ENCODE measurements around the gene EHMT2. TPM values are rescaled to one million over a fixed set of nuclear protein-coding genes. Genes with fewer than 3 reads are reported as not detected.

EHMT2 gene
- total RNA-seq, 3 donors from 2014 or later (not counting 1 experiment from before 2014, with no cell fraction given): 49.3 to 56.6 (median 55.8) TPM

DNA sequence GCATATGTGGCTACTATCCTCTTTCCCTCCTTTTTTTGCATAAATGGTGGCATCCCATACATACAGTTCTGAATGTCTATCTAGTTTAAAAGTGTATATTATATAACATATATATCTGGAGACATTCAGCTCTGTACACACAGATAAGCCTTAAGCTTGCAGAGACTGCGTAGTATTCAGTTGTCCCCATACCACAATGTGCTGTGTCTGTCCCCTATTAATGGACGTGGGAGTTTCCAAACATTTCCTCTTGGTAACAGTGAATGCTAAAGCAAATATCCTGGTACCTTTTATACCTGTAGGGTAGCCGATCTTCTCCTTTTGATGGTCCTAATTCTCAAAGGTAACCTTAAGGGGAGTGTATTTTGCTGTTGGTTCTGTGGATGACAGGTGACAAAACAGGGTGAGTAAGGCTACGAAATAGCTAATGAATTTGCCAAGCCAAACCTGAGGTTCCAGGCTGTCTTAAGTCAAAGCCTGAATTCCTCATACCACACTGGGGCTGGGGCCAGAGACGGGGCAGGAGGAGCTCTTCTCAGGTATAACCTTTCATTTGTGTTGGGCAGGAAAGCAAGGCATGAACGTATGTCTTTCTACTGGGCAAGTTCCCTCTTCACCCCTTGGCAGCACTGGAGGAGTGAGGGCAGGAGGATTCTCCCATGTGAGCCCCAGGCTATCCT lies 22.3 kb upstream of the EHMT2 start:
- intact Hi-C loops (cut with micrococcal nuclease): no loop called here
- H3K9me3 Mint-ChIP-seq: no peaks in the 10 kb centered on the region

DNA sequence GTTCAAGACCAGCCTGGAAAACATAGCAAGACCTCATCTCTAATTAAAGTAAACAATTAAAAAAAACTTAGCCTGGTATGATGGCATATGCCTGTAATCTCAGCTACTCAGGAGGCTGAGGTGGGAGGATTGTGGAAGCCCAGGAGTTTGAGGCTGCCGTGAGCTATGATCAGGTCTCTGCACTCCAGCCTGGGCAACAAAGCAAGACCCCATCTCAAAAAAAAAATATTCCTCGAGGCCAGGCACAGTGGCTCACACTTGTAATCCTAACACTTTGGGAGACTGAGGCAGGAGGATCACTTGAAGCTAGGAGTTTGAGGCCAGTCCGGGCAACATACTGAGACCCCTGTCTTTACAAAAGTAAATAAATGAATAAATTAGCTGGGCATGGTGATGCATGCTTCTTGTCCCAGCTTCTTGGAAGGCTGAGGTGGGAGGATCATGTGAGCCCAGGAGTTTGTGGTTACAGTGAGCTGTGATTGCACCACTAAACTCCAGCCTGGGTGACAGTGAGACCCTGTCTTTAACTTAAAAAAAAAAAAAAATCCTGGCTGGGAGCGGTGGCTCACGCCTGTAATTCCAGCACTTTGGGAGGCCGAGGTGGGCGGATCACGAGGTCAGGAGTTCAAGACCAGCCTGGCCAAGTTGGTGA lies 20.7 kb upstream of the EHMT2 start:
- TF ChIP-seq, protein P1, sequence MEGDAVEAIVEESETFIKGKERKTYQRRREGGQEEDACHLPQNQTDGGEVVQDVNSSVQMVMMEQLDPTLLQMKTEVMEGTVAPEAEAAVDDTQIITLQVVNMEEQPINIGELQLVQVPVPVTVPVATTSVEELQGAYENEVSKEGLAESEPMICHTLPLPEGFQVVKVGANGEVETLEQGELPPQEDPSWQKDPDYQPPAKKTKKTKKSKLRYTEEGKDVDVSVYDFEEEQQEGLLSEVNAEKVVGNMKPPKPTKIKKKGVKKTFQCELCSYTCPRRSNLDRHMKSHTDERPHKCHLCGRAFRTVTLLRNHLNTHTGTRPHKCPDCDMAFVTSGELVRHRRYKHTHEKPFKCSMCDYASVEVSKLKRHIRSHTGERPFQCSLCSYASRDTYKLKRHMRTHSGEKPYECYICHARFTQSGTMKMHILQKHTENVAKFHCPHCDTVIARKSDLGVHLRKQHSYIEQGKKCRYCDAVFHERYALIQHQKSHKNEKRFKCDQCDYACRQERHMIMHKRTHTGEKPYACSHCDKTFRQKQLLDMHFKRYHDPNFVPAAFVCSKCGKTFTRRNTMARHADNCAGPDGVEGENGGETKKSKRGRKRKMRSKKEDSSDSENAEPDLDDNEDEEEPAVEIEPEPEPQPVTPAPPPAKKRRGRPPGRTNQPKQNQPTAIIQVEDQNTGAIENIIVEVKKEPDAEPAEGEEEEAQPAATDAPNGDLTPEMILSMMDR (IDR thresholded peaks at IDR 0.05): no peak
- Histone ChIP-seq H3K4me3 (ENCODE audit: low read length) (no peak overlapping the region), H3K27me3 (ENCODE audit: control insufficient read depth, insufficient read depth, low read length) (no peaks in the 10 kb centered on the region), H3K27ac (ENCODE audit: low read length) (no peak overlapping the region), H3K4me1 (ENCODE audit: control insufficient read depth, insufficient read depth, low read length) (no peaks in the 10 kb centered on the region), H3K9me3 (ENCODE audit: control insufficient read depth, insufficient read depth, low read length) (no peaks in the 10 kb centered on the region), H3K36me3 (ENCODE audit: control insufficient read depth, insufficient read depth, low read length) (no peaks in the 10 kb centered on the region)
- intact Hi-C loops (cut with micrococcal nuclease): no loop called here
- no peaks in the 10 kb centered on the region for H3K36me3 Mint-ChIP-seq
- ATAC-seq: no peak
- no peak for DNase-seq
- peaks cover 4 to 10% of the 10 kb centered on the region in 2 donors for H3K27me3 Mint-ChIP-seq (ENCODE audit: low read depth in 2 of 2)
- no peaks in the 10 kb centered on the region for H3K9me3 Mint-ChIP-seq
- WGBS (ENCODE audit: insufficient coverage): 91% methylated on average over 8 of the region's 8 CpGs
- no peaks in the 10 kb centered on the region for H3K4me1 Mint-ChIP-seq
- H3K4me3 Mint-ChIP-seq: no peak overlapping the region
- H3K27ac Mint-ChIP-seq: no peak overlapping the region

More for the DNA sequence above, 22.3 kb upstream of the EHMT2 start:
- no peaks in the 10 kb centered on the region for H3K36me3 ChIP-seq (ENCODE audit: control insufficient read depth, insufficient read depth, low read length)
- Mint-ChIP-seq H3K36me3 (no peaks in the 10 kb centered on the region), H3K27me3 (ENCODE audit: low read depth in 2 of 2) (peaks cover 4 to 10% of the 10 kb centered on the region in 2 donors), H3K4me1 (no peaks in the 10 kb centered on the region), H3K4me3 (no peak overlapping the region), H3K27ac (no peak overlapping the region)
- no peak for DNase-seq
- WGBS (ENCODE audit: insufficient coverage): 87% methylated on average over 6 of the region's 6 CpGs
- TF ChIP-seq, protein P1 (IDR thresholded peaks at IDR 0.05): no peak
- H3K27ac ChIP-seq (ENCODE audit: low read length): no peak overlapping the region
- no peak for ATAC-seq
- no peaks in the 10 kb centered on the region for H3K27me3 ChIP-seq (ENCODE audit: control insufficient read depth, insufficient read depth, low read length)
- no peak overlapping the region for H3K4me3 ChIP-seq (ENCODE audit: low read length)
- H3K9me3 ChIP-seq (ENCODE audit: control insufficient read depth, insufficient read depth, low read length): no peaks in the 10 kb centered on the region
- no peaks in the 10 kb centered on the region for H3K4me1 ChIP-seq (ENCODE audit: control insufficient read depth, insufficient read depth, low read length)

DNA sequence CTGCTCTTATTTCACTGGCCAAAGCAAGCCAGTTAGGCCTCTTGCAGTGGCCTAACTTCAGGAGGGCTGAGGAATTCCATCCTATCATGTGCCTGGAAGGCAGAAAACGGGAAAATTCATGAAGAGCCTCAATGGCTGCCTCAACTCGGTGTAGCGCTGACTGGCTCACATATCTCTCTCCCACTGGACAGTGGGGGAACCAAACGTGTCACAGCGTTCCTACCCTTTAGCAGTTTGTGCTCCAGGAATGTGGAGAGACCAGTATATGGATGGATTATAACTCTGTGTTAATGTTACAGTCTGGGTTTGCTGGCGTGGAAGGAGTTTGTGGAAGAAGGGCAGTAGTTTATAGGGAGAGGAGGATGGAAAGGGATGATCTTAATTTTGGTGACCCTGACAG lies 18.3 kb upstream of the EHMT2 start:
- H3K27ac Mint-ChIP-seq: no peak overlapping the region
- ATAC-seq (no peak), DNase-seq (no peak)
- no peaks in the 10 kb centered on the region for H3K4me1 Mint-ChIP-seq
- intact Hi-C loops (cut with micrococcal nuclease): no loop called here
- H3K9me3 ChIP-seq (ENCODE audit: control insufficient read depth, insufficient read depth, low read length): no peaks in the 10 kb centered on the region
- no peaks in the 10 kb centered on the region for H3K36me3 ChIP-seq (ENCODE audit: control insufficient read depth, insufficient read depth, low read length)
- no peak overlapping the region for H3K27ac ChIP-seq (ENCODE audit: low read length)
- H3K27me3 ChIP-seq (ENCODE audit: control insufficient read depth, insufficient read depth, low read length): no peaks in the 10 kb centered on the region
- peaks cover 7 to 10% of the 10 kb centered on the region in 2 donors for H3K27me3 Mint-ChIP-seq (ENCODE audit: low read depth in 2 of 2)
- TF ChIP-seq, protein P1 (IDR thresholded peaks at IDR 0.05): no peak
- no peaks in the 10 kb centered on the region for H3K4me1 ChIP-seq (ENCODE audit: control insufficient read depth, insufficient read depth, low read length)
- H3K4me3 ChIP-seq (ENCODE audit: low read length): no peak overlapping the region
- H3K36me3 Mint-ChIP-seq: no peaks in the 10 kb centered on the region
- WGBS (ENCODE audit: insufficient coverage): 89% methylated on average over 6 of the region's 6 CpGs
- H3K4me3 Mint-ChIP-seq: no peak overlapping the region
- H3K9me3 Mint-ChIP-seq: no peaks in the 10 kb centered on the region

All from natural killer cell (primary cell).